DMS153 treated with DMSO at 0.1 percent for 48 hours (cell line): ENCODE results near the gene CXXC5.
"Not testable (repeated sequence)": the region's sequence is repeated elsewhere in the genome, so short reads cannot be mapped to it uniquely, and the experiment has no call there.

ENCODE experiments used
- DNase-seq: peaks from one replicate; lab custom pipeline; 2025; ENCODE audit not compliant: unreplicated experiment; lab: John Stamatoyannopoulos, UW

The CXXC5 gene

DNA sequence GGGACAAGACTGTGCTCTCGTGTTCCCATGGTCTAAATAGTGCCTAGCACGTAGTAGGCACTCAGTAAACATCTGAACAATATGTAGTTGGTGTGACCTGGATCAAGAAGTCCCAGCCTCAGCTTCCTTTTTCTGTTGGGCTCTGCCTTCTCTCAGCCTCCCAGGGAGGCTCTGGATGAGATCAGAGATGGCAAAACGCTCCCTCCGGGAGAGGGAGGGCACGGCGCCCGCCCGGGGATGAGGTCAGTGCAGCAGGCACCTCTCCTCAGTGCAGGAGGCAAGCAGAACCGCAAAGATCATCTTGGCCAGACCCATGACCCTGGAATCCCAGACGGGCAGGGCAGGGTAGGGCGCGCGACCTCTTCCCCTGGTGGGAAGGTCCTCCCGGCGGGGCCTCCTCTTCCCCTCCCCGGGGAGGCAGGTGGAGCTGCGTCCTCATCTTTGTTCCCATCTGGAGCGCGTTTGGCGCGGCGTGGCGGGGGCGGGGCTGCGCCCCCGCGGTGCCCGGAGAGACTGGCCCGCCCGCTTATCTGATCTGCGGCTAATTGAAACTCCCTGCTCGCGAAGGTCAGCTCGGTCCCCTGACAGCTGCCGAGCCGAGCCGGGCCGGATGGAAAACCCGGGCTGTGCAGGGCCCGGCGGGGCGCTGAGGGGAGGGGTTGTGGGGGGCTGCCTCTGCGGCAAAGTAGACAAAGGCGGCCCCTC lies 60.9 kb downstream of the CXXC5 start:
- DNase-seq: no peak

- DNase-seq: no peak
These were observed 61.6 kb downstream of the CXXC5 start for GRCh38 chr5:139709582-139710318.

- DNase-seq: no peak
These were observed 62.3 kb downstream of the CXXC5 start for GRCh38 chr5:139710319-139711066.

GRCh38 chr5:139711067-139711905 lies 63.1 kb downstream of the CXXC5 start:
- no peak for DNase-seq

- DNase-seq: no peak
These were observed 63.7 kb downstream of the CXXC5 start for GRCh38 chr5:139711906-139712224.

- DNase-seq: no peak
These were observed 64.3 kb downstream of the CXXC5 start for GRCh38 chr5:139712412-139712811.

GRCh38 chr5:139713898-139714297 lies 65.7 kb downstream of the CXXC5 start:
- not testable (repeated sequence) for DNase-seq

DNA sequence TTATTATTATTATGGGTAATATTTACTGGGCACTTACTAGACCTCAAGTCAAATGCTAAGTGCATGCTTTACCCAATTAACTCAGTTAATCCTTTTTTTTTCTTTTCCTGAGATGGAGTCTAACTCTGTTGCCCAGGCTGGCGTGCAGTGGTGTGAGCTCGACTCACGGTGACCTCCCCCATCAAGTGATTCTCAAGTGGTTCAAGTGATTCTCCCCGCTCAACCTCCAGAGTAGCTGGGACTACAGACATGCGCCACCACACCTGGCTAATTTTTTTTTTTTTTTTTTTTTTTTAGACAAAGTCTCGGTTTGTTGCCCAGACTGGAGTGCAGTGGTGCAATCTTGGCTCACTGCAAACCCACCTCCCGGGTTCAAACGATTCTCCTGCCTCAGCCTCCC lies 69.1 kb downstream of the CXXC5 start:
- DNase-seq: no peak

GRCh38 chr5:139718403-139718802 lies 70.3 kb downstream of the CXXC5 start:
- DNase-seq: not testable (repeated sequence)

DNA sequence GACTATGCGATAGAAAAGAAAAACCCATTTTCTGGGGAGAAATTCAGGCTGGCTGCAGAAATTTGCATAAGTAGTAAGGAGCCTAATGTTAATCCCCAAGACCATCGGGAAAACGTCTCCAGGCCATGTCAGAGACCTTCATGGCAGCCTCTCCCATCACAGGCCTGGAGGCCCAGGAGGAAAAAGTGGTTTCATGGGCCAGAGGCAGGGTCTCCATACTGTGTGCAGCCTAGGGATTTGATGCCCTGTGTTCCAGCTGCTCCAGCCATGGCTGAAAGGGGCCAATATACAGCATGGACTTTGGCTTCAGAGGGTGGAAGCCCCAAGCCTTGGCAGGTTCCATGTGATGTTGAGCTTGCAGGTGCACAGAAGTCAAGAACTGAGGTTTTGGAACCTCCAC lies 71.8 kb downstream of the CXXC5 start:
- DNase-seq: not testable (repeated sequence)

DNA sequence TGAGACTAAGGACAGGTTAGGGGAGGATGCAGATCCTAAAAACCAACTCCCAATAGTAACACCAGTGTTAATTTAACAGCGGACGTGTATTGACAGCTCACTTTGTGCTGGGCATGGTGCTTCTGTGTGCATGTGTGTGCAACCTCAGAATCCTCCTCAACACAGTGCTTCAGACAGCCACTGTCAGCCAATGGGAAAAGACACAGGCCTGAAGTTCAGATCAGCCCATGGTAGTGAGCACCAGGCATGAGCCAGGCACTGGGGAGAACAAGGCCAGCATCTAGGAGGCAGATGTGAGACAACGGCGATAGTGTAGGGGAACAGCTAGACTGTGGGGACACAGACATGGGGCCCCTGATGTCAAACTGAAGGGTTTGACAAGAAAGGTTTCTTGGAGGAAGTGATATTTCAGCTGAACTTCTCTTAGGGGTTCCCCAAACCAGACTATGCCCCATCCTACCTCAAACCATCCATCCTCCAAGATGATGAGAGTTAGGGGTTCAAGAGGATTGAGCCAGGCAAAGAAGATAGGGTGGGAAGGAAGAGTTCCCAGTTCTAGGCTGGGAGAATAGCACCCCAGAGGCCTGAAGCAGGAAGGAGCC lies 75.9 kb downstream of the CXXC5 start:
- DNase-seq: no peak

DNA sequence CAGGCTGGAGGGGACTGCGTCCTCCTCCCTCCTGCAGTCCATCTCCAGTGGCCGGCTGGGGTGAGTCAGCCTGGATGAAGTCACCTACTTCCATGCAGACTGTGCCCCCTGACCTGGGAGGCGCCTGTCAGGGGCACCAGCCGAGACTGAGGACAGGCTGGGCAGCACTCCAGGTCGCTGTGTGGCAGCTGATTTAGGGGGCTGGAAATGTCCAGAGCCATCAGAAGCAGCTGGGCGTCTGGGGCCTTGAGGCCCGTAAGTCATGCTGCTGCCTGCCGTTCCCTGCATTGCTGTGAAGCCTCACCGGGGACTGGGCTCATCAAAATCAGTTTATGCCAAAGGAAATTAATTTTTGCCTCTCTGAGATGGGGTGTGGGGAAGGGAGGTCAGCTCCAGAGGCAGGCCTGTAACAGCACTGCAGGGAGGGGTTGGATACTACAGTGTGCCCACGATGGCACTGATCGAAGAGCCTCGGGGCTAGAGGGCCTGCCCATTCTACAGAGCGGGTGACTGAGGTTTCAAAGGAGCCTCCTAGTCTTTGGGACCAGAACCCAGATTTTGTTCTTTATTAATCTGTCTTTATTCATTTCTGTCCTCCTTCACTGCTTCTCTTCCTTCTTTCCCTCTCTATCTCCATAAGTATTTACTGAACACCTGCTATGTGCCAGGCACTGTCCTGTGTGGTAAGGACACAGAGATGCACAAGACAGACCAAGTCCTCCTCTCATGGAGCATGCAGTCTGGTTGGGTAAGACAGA lies 77.1 kb downstream of the CXXC5 start:
- DNase-seq: no peak

DNA sequence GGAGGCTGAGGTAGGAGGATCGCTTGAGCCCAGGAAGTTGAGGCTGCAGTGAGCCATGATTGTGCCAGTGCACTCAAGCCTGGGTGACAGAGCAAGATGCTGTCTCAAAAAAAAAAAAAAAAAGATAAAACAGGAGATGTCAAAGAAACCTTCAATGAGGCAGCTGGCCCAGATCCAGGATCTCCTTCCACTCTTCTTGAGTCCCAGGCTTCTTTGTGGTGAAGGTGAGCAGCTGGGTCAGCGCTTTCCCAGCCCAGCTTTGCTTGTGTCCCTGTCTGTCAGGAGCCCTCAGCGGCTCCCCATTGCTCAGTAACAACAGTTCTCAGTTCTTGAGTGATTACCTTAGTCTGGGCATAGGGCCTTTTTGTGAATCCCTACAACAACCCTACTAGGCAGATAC lies 78.1 kb downstream of the CXXC5 start:
- no peak for DNase-seq

DNA sequence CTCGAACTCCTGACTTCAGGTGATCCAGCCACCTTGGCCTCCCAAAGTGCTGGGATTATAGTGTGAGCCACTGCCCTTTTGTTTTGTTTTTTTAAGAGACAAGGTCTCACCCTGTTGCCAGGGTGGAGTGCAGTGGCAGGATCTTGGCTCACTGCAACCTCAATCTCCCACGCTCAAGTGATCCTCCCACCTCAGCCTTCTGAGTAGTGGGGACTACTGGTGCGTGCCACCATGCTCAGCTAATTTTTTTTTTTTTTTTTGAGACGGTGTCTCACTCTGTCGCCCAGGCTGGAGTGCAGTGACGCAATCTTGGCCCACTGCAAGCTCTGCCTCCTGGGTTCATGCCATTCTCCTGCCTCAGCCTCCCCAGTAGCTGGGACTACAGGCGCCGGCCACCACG lies 79.5 kb downstream of the CXXC5 start:
- not testable (repeated sequence) for DNase-seq

DNA sequence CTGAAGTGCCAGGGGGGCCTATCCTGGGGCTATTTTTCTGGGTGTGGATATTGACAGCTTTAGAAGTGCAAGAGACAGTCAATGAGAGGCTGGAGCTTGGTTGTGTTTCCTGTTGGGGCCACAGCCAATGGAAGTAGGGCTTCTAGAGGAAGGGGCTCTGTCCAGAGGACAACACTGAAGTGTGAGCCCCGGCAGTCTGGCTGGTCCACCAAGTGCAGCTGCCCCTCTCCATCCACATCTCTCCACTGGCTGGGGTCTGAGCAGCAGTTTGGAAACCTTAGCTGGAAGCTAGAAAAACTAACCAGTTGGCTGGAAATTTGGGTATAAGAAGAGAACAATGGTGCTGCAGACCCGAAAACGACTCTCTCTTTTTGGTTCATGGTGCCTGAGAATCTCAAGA lies 83.1 kb downstream of the CXXC5 start:
- DNase-seq: no peak

- no peak for DNase-seq
These were observed 83.9 kb downstream of the CXXC5 start for GRCh38 chr5:139732019-139732418.

- DNase-seq: no peak
These were observed 85.0 kb downstream of the CXXC5 start for GRCh38 chr5:139733010-139733688.
